Body of pancreas (tissue), 4 donors: ENCODE data around the gene IGSF11.

Experiments
- POLR2A ChIP-seq, 3 donors: fragments of 450-650 bp; IDR thresholded peaks; one replicate each; pipeline ENCODE4 v1.6.1; 2016; ENCODE audit warnings: antibody characterized with exemption in 3 of 3, mild to moderate bottlenecking in 2 of 3
- TF ChIP-seq, protein P1 (sequence below), 7 experiments: fragments of 450-650 bp in 4 of 7; fragments of 200-600 bp in 3 of 7; sonication (generic) in 3 of 7; IDR thresholded peaks; one replicate each; pipeline ENCODE4 v1.5.1; 2016 to 2019; ENCODE audit warnings: antibody characterized with exemption in 7 of 7

DNA sequence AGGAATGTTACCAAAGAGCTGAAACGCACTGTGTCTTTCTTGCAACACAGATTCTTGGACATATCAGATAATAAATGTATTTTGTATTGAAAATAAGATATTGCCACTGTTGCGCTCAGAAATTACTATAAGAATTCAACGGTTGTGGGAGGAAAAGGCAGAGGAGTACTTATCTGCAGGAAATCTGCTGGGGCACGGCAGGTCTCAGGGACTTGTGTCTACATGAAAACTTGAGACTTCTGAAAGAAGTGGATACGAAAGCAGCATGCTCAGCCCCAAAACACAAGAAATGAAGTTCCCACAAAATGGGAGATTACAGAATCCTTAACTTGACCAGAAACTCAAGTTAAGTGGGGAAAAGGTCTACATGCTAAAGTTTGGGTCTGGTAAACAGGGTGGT is 86.5 kb downstream of the IGSF11 start:
- TF ChIP-seq, protein P1, sequence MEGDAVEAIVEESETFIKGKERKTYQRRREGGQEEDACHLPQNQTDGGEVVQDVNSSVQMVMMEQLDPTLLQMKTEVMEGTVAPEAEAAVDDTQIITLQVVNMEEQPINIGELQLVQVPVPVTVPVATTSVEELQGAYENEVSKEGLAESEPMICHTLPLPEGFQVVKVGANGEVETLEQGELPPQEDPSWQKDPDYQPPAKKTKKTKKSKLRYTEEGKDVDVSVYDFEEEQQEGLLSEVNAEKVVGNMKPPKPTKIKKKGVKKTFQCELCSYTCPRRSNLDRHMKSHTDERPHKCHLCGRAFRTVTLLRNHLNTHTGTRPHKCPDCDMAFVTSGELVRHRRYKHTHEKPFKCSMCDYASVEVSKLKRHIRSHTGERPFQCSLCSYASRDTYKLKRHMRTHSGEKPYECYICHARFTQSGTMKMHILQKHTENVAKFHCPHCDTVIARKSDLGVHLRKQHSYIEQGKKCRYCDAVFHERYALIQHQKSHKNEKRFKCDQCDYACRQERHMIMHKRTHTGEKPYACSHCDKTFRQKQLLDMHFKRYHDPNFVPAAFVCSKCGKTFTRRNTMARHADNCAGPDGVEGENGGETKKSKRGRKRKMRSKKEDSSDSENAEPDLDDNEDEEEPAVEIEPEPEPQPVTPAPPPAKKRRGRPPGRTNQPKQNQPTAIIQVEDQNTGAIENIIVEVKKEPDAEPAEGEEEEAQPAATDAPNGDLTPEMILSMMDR (IDR thresholded peaks at IDR 0.05) = no peak
- TF ChIP-seq POLR2A (IDR thresholded peaks at IDR 0.05) = no peak
